Adrenal gland (tissue), 12 donors: ENCODE data around the gene TMEM51. TPM values are rescaled to one million over a fixed set of nuclear protein-coding genes. Genes with fewer than 3 reads are reported as not detected.

Experiments used
- DNase-seq, 7 donors: peaks; one replicate each; pipeline ENCODE4 v3.0.0-alpha.2; 2019 to 2020
- H3K27ac ChIP-seq, 5 donors: fragments of 200-600 bp; sonication (generic) in 4 of 5; 1 replicate in 3 of 5; 2 replicates in 2 of 5; pipeline versions ENCODE4 v1.5.1 to v1.8.0; 2016 to 2020; ENCODE audit warnings: mild to moderate bottlenecking in 1 of 5
- H3K27me3 ChIP-seq: fragments of 200-600 bp; 2 replicates; pipeline ENCODE4 v1.8.0; 2021
- H3K36me3 ChIP-seq, 2 donors: fragments of 200-600 bp; replicated peaks in 1 of 2; 1 replicate in 1 of 2; 2 replicates in 1 of 2; pipeline versions ENCODE4 v1.5.1 to v1.8.0; 2018 to 2022
- H3K4me1 ChIP-seq, 2 donors: fragments of 200-600 bp; replicated peaks in 1 of 2; 1 replicate in 1 of 2; 2 replicates in 1 of 2; pipeline versions ENCODE4 v1.5.1 to v1.8.0; 2018 to 2021
- H3K4me3 ChIP-seq, 4 donors: fragments of 200-600 bp; sonication (generic) in 3 of 4; one replicate each; pipeline ENCODE4 v1.5.1; 2016 to 2018
- H3K9me3 ChIP-seq, 3 donors: fragments of 200-600 bp; sonication (generic) in 1 of 3; replicated peaks in 1 of 3; 1 replicate in 2 of 3; 2 replicates in 1 of 3; pipeline versions ENCODE4 v1.5.1 to v1.8.0; 2016 to 2021
- CTCF ChIP-seq, 6 experiments: fragments of 450-650 bp in 4 of 6; fragments of 200-600 bp in 2 of 6; sonication (generic) in 1 of 6; IDR thresholded peaks; 1 replicate in 5 of 6; 2 replicates in 1 of 6; pipeline versions ENCODE4 v1.5.1 to v1.8.0; 2016 to 2021; ENCODE audit warnings: antibody characterized with exemption in 6 of 6, mild to moderate bottlenecking in 2 of 6, moderate library complexity in 1 of 6
- POLR2A ChIP-seq, 2 donors: fragments of 450-650 bp; IDR thresholded peaks; one replicate each; pipeline ENCODE4 v1.6.1; 2017; ENCODE audit warnings: antibody characterized with exemption in 2 of 2, mild to moderate bottlenecking in 2 of 2, moderate library complexity in 1 of 2
- WGBS, 4 donors: extraction: QIAGEN DNeasy Blood & Tissue Kit in 2 of 4; methylation state at CpG; one replicate each; pipeline versions ENCODE4 v1.1.5 to v1.1.7; 2013 to 2017; 5-methylcytosine and 5-hydroxymethylcytosine counted together
- intact Hi-C, 2 donors: fragments of 100-400 bp; cut with DNase I; formaldehyde crosslinking; loops; one replicate each; pipeline versions ENCODE4 v1.14.1 to v1.15.0; 2022 to 2023
- polyA plus RNA-seq, 3 donors: library from polyadenylated mRNA; stranded (reverse); fragments of 200-250 nt in 2 of 3; fragments of 350-450 nt in 1 of 3; fragmentation: Illumina TruSeq in 1 of 3; extraction: RNeasy Lipid Tissue Mini Kit (QIAGEN cat#74804) in 1 of 3; gene quantifications; one replicate each; pipeline ENCODE4 v1.2.3, GENCODE V29; 2013 to 2014
- total RNA-seq, 9 donors: library from RNA; depleted of rRNA in 4 of 9; stranded (reverse); fragments of >200 nt in 4 of 9; fragments of 120-200 nt in 1 of 9; fragmentation: NEBNext Ultra II Directional in 1 of 9; extraction: Animal tissue kit (Norgen Biotek cat#: 25700) in 1 of 9; gene quantifications; one replicate each; pipeline versions ENCODE4 v1.1.0 to v1.2.4, GENCODE V29; 2013 to 2023
- donor health status: healthy with polysubstance abuse.
- donor health status: Bipolar disorder and iron deficiency.
- donor health status: DM: yes; HTN: yes; CAD: no.
- donor health status: DM: no; HTN: no; CAD: no.
- donor health status: DM: no; HTN: no; CAD: no.
- donor health status: DM: yes; HTN: yes; CAD: no.

The TMEM51 gene
- total and polyA plus RNA-seq, 12 donors: 4.0 to 46.5 (median 31.0) TPM

DNA sequence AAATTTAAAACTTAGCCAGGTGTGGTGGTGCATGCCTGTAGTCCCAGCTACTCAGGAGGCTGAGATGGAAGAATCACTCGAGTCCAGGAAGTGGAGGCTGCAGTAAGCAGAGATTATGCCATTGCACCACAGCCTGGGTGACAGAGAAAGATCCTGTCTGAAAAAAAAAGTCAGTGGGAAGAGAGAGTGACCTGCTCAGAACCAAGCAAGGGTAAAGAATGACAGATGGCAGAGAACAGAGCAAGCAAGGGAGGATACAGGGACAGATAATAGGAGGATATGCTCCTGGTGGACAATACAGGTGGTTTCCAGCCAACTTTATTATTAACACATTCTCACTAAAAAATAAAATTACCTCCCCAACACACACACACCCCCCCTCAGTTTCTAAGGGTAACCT lies 4.6 kb upstream of the TMEM51 start:
- no peaks in the 10 kb centered on the region for H3K36me3 ChIP-seq
- intact Hi-C loops: no loop called here
- no peak for TF ChIP-seq POLR2A (IDR thresholded peaks at IDR 0.05)
- no peak for TF ChIP-seq CTCF (IDR thresholded peaks at IDR 0.05)
- 0% methylated on average over 1 of the region's 1 CpG for WGBS, 4 donors
- H3K4me1 ChIP-seq: peaks cover 13 to 58% of the 10 kb centered on the region in 2 donors
- peak overlapping the region in 1 of 5 donors; percentile 64 for H3K27ac ChIP-seq
- no peaks in the 10 kb centered on the region for H3K27me3 ChIP-seq
- no peak for DNase-seq
- H3K4me3 ChIP-seq: no peak overlapping the region
- no peaks in the 10 kb centered on the region for H3K9me3 ChIP-seq

GRCh38 chr1:15150376-15150775 lies 3.2 kb upstream of the TMEM51 start:
- Histone ChIP-seq H3K4me1 (peaks cover 22 to 67% of the 10 kb centered on the region in 2 donors), H3K4me3 (no peak overlapping the region), H3K36me3 (no peaks in the 10 kb centered on the region), H3K27ac (peak overlapping the region in 1 of 5 donors; percentile 99), H3K27me3 (no peaks in the 10 kb centered on the region), H3K9me3 (no peaks in the 10 kb centered on the region)
- intact Hi-C loops: loop anchor here (5.0 to 10.0 kb wide), 2 partner anchors 54 to 122 kb away; no protein-coding TSS in a partner anchor
- WGBS, 4 donors: 96 to 97% (median 97%) methylated on average over 3 of the region's 3 CpGs
- TF ChIP-seq POLR2A (IDR thresholded peaks at IDR 0.05): no peak
- TF ChIP-seq CTCF (IDR thresholded peaks at IDR 0.05): no peak
- DNase-seq: no peak

DNA sequence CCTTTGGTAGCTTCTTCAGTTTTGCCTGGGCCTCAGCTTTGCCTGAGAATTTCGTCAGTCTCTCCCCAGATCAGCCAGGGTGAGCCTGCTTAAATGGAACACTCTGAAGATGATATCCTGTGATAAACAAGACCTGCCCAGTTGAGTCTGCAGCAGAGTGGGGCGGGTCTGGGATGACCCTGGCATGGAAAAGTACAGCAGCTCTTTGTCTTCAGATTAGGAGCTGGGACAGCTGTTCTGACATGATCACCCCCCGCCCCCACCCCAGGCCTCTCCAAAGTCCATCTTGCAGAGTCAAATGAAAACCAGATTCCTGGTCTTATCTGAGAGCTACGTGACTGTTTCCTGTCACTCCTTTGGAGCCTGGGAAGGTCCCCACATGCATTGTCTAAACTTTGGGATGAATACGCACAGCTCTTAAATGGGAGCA lies 2.2 kb upstream of the TMEM51 start:
- Histone ChIP-seq H3K36me3 (no peaks in the 10 kb centered on the region), H3K27ac (peak overlapping the region in 2 of 5 donors; percentile 91 to 99), H3K4me3 (no peak overlapping the region), H3K9me3 (no peaks in the 10 kb centered on the region), H3K4me1 (peaks cover 20 to 68% of the 10 kb centered on the region in 2 donors), H3K27me3 (no peaks in the 10 kb centered on the region)
- peak in 2 of 7 donors; percentile 38 to 84 for DNase-seq
- intact Hi-C loops: loop anchor here (5.0 to 10.0 kb wide), 2 partner anchors 53 to 121 kb away; no protein-coding TSS in a partner anchor
- 43 to 65% (median 55%) methylated on average over 5 of the region's 5 CpGs for WGBS, 4 donors
- TF ChIP-seq CTCF (IDR thresholded peaks at IDR 0.05): no peak
- TF ChIP-seq POLR2A (IDR thresholded peaks at IDR 0.05): peak in 1 of 2 donors; percentile 7

DNA sequence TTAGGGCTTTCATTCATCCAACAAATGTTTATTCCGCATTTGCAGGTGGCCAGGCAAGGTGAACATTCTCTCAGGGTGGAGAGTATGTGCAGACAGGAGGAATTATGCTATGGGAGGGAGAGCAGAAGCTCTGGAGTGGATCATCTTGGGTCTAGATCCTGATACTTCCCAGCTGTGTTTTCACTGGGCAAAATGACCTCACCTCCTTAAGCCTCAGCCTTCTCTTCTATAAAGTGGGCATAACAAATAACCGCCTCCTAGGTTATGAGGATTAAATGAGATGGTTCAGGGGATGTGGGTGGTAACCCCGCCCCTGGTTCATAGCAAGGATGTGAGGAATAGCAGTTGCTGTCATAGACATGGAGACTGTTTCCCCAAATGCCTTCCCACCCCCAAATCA lies 1.7 kb upstream of the TMEM51 start:
- no peaks in the 10 kb centered on the region for H3K36me3 ChIP-seq
- H3K27ac ChIP-seq: peak overlapping the region in 4 of 5 donors; percentile 85 to 99 (median 94)
- H3K4me3 ChIP-seq: no peak overlapping the region
- WGBS, 4 donors: 60 to 79% (median 64%) methylated on average over 3 of the region's 3 CpGs
- DNase-seq: no peak
- TF ChIP-seq CTCF (IDR thresholded peaks at IDR 0.05): no peak
- TF ChIP-seq POLR2A (IDR thresholded peaks at IDR 0.05): no peak
- intact Hi-C loops: loop anchor here (5.0 to 10.0 kb wide), 2 partner anchors 53 to 120 kb away; no protein-coding TSS in a partner anchor
- H3K4me1 ChIP-seq: peaks cover 15 to 68% of the 10 kb centered on the region in 2 donors
- no peaks in the 10 kb centered on the region for H3K27me3 ChIP-seq
- H3K9me3 ChIP-seq: no peaks in the 10 kb centered on the region
